ENCODE results near the gene MXRA8.

The MXRA8 gene

DNA sequence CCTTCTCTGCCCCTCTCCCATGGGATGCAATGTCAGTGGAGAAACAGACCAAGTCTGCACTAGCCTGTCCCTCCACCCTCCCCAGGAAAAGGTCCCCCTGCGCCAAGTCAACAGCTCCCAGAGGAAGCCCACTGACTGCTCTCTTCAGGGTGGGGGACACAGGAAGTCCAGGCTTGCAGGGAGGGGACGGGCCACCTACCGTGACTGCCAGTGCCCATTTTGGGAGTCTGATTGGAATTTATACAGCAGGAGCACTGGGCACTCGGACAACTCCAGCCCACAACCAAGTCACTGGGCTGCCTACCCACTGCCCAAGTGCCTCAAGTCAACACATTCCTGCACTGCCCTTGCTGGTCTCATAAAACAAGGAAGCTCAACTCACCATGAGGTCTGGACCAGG, 34.7 kb upstream of the MXRA8 start:
- DNase-seq (ENCODE audit: low read depth): no peak
- TF ChIP-seq POLR2A (IDR thresholded peaks at IDR 0.05; ENCODE audit: extremely low read depth, insufficient read length): no peak
- TF ChIP-seq, protein P1, sequence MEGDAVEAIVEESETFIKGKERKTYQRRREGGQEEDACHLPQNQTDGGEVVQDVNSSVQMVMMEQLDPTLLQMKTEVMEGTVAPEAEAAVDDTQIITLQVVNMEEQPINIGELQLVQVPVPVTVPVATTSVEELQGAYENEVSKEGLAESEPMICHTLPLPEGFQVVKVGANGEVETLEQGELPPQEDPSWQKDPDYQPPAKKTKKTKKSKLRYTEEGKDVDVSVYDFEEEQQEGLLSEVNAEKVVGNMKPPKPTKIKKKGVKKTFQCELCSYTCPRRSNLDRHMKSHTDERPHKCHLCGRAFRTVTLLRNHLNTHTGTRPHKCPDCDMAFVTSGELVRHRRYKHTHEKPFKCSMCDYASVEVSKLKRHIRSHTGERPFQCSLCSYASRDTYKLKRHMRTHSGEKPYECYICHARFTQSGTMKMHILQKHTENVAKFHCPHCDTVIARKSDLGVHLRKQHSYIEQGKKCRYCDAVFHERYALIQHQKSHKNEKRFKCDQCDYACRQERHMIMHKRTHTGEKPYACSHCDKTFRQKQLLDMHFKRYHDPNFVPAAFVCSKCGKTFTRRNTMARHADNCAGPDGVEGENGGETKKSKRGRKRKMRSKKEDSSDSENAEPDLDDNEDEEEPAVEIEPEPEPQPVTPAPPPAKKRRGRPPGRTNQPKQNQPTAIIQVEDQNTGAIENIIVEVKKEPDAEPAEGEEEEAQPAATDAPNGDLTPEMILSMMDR (IDR thresholded peaks at IDR 0.05; ENCODE audit: low read depth, low read length): no peak
- TF ChIP-seq MYC (IDR thresholded peaks at IDR 0.05; ENCODE audit: low read depth, low read length): no peak
- TF ChIP-seq, protein P2, sequence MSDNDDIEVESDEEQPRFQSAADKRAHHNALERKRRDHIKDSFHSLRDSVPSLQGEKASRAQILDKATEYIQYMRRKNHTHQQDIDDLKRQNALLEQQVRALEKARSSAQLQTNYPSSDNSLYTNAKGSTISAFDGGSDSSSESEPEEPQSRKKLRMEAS (IDR thresholded peaks at IDR 0.05; ENCODE audit: low read depth, low read length): no peak
- no peak overlapping the region for H3K4me3 ChIP-seq (ENCODE audit: low read depth, low read length)

DNA sequence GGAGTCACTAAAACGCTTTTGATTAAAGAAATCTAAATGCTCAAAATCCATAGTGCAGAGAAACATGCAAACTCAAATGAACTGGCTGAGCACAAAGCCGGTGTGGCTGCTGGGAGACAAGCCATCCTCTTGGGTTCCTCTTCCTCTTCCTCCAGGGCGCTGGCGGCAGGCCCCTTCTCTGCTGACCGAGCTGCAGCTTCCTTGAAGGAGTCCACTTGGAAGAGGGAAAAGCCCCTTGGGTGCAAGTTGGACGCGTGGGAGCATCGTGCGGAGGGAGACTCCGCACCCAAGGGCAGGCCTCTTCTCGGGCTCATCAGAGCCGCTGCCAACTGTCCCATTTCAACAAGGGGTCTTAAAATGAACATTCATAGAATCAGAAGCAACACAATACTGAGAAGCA, 32.9 kb upstream of the MXRA8 start:
- H3K4me3 ChIP-seq (ENCODE audit: low read depth, low read length): no peak overlapping the region

DNA sequence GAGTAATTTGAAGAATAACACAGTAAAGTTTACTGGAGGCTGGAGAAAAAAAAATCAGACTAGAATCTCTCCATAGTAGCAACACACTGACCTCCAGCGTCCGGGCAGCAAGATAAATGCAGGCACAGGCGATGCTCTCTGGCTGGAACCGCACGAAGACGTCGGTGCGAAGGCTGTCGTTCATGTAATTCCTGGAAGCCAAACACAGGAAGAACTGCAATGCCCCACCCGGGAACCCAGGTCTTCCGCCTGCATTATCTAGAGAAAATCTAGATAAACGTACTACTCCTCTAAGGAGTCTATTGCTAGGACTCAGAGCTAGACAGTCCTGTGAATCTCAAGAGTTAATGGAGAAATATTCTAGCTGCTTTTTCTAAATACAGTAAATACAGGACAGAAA, 32.3 kb upstream of the MXRA8 start:
- H3K4me3 ChIP-seq (ENCODE audit: low read depth, low read length): no peak overlapping the region
- TF ChIP-seq, protein P2 (IDR thresholded peaks at IDR 0.05; ENCODE audit: low read depth, low read length): no peak
- no peak for TF ChIP-seq POLR2A (IDR thresholded peaks at IDR 0.05; ENCODE audit: extremely low read depth, insufficient read length)
- TF ChIP-seq, protein P1 (IDR thresholded peaks at IDR 0.05; ENCODE audit: low read depth, low read length): no peak
- DNase-seq (ENCODE audit: low read depth): no peak

More for the DNA sequence above, 32.9 kb upstream of the MXRA8 start:
- DNase-seq (ENCODE audit: low read depth): no peak
- TF ChIP-seq, protein P2 (IDR thresholded peaks at IDR 0.05; ENCODE audit: low read depth, low read length): no peak
- TF ChIP-seq MYC (IDR thresholded peaks at IDR 0.05; ENCODE audit: low read depth, low read length) (no peak), POLR2A (IDR thresholded peaks at IDR 0.05; ENCODE audit: extremely low read depth, insufficient read length) (no peak)
- TF ChIP-seq, protein P1 (IDR thresholded peaks at IDR 0.05; ENCODE audit: low read depth, low read length): no peak

DNA sequence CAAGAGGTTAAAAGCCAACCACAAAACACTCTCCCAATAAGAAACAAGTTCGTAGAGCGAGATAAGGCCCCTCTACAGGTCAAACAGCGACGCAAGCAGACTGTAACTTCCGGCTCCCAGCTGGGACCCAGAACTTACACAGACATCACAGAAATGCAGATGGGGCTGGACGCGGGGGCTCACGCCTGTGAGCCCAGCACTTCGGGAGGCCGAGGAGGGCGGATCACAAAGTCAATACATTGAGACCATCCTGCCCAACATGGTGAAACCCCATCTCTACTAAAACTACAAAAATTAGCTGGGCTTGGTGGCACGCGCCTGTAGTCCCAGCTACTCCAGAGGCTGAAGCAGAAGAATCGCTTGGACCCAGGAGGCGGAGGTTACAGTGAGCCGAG, 29.7 kb upstream of the MXRA8 start:
- TF ChIP-seq, protein P1 (IDR thresholded peaks at IDR 0.05; ENCODE audit: low read depth, low read length): no peak
- TF ChIP-seq POLR2A (IDR thresholded peaks at IDR 0.05; ENCODE audit: extremely low read depth, insufficient read length) (no peak), MYC (IDR thresholded peaks at IDR 0.05; ENCODE audit: low read depth, low read length) (no peak)
- TF ChIP-seq, protein P2 (IDR thresholded peaks at IDR 0.05; ENCODE audit: low read depth, low read length): no peak
- no peak for DNase-seq (ENCODE audit: low read depth)

DNA sequence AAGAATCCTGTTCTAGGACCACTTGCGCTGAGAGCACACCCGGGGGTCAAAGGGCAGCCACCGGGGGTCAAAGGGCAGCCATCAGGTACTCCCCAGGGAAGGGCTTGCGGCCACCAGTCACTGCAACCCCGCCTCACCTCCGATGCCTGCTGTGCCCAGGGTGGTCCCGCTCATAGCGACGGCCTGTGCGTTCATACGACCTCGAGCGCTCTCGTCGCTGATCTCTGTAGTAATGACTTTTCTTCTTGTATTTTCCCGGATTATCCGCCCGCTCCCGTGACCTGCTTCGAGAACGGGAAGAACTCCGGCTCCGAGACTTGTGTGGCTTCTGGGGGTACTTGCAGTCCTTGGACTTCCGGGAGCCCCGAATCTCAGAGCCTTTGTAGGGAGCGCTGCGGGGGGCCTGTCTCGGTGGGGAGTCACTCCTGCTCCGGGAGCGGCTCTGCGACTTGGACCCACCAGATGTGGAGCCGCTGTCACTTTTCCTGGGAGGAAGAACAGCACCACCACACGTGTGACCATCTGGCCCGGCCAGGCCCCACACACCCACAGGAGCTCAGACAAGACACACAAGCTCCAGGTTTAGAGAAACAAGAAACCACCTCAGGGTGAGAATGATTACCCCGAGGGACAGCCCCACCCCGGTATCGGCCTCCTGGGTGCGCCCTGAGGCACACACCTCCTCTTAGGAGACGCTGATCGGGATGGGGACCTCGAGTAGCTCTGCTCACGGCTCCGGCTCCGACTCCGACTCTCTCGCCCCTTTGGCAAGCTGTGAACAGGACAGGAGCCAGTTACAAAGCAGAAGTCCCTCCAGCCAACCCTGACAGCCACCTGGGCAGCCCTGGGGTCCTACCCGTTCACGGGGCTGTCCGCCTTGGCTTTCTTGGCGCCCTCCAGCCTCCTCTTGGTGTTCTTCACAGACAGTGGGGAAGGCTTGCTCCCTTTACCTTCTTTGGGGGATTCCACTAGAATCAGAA, 29.0 kb upstream of the MXRA8 start:
- DNase-seq (ENCODE audit: low read depth): no peak
- TF ChIP-seq, protein P1 (IDR thresholded peaks at IDR 0.05; ENCODE audit: low read depth, low read length): no peak
- TF ChIP-seq MYC (IDR thresholded peaks at IDR 0.05; ENCODE audit: low read depth, low read length) (no peak), POLR2A (IDR thresholded peaks at IDR 0.05; ENCODE audit: extremely low read depth, insufficient read length) (no peak)
- H3K4me3 ChIP-seq (ENCODE audit: low read depth, low read length): no peak overlapping the region

More for the DNA sequence above, 29.7 kb upstream of the MXRA8 start:
- no peak overlapping the region for H3K4me3 ChIP-seq (ENCODE audit: low read depth, low read length)
